Ammon's horn (tissue), 1 donor: Measurements from ENCODE around the gene TYMS.

Source experiments
- DNase-seq: peaks from one replicate; pipeline ENCODE4 v3.0.0-alpha.2; 2016; ENCODE audit warnings: low spot score

The TYMS gene

DNA sequence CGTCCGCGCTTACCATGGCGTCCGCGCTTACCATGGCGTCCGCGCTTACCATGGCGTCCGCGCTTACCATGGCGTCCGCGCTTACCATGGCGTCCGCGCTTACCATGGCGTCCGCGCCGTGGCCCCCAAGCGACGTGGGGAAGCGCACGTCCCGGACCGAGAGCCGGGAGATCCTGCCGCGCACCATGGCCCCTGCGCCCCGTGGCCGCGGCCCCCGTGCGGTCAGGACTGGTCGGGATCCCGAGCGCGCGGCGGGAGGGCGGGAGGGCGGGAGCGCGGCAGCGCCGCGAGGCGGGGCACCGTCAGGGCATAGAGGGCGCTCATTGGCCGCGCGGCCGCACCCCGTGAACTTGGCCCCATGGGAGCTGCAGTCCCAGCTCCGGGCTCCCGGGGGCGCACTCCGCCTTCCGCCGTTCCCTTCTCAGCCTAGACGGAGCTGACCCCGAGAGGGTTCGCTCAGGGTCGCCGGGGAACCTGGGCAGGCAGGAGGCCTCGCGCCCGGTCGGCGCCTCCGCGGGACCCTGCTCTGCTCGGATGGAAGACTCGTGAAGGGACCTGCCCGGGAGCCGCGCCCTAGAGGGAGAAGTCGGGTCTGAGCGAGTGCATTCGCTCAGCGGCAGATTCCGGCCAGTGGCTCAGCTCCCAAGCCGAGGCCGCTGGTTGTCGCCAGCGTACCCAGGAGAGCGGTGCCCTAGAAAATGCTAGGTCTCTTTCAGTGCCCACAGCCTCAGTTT is 55.1 kb downstream of the TYMS start, which contains the start of gene ENOSF1:
ENOSF1 (minus strand) TSS at position 230 of the 734 bp plus-strand sequence; CDS start at position 187, 43 bp downstream.
- DNase-seq, result peak; percentile 21

DNA sequence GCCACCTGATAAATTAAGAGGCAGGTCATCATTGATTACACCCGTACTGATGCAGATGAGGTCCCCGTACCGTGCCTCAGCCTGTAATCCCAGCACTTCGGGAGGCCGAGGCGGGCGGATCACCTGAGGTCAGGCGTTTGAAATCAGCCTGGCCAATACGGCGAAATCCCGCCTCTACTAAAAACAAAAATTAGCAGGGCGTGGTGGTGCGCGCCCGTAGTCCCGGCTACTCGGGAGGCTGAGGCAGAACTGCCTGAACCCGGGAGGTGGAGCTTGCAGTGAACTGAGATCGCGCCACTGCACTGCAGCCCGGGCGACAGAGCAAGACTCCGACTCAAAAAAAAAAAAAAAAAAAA is 55.7 kb downstream of the TYMS start:
- no peak for DNase-seq

DNA sequence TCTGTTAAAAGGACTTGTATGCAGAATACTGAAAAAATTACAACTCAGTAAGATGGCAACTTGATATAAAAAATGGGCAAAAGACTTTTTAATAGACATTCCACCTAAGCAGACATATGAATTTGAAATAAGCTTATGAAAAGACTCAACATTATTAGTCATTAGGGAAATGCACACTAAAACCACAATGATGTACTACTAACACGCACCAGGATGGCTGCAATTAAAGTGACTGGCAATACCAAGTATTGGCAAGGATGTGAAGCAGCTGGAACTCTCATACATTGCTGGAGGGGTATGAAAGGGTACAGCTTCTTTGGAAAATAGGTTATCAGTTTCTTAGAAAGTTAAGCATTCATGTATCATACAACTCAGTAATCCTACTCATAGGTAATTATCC is 58.2 kb downstream of the TYMS start:
- no peak for DNase-seq

DNA sequence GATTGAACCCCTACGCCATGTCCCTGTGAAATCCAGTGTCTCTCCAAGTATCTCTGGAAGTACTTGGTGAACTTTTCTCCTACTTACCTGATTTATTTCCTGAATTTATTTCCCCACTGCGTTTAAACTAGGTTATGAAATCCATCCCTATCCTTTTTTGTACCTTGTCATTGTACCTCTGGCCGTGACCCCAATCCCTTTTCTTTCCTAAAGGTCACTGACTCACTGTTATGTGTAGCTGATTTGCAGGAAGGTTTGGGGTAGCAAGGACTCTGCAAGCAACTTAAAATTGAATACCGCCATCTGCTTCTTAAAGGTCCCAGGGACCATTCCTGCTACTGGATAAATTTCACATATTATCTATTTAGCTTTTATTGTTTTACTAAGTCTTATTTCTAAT is 59.5 kb downstream of the TYMS start:
- DNase-seq, result no peak
